ENCODE data around the gene CORO2A. TPM values are rescaled to one million over a fixed set of nuclear protein-coding genes. Genes with fewer than 3 reads are reported as not detected.
A peak's percentile ranks its signal among the peaks of the same experiment; 100 is the strongest.

Gene CORO2A
- total and polyA plus RNA-seq, 8 donors, result 2.8 to 26.7 (median 10.7) TPM

GRCh38 chr9:98144631-98145030 lies 47.8 kb downstream of the CORO2A start:
- Histone ChIP-seq H3K9me3 (no peaks in the 10 kb centered on the region), H3K4me1 (peaks cover 28 to 48% (median 40%) of the 10 kb centered on the region in 4 donors), H3K4me3 (no peak overlapping the region), H3K27me3 (no peaks in the 10 kb centered on the region), H3K36me3 (no peaks in the 10 kb centered on the region), H3K27ac (peak overlapping the region; percentile 77 to 93 (median 89))
- intact Hi-C loops (cut with DNase I; ENCODE audit: low total_unique reads), result no loop called here
- WGBS, 5 donors, result 65 to 94% (median 74%) methylated on average over 3 of the region's 3 CpGs
- no peak for DNase-seq
- no peak for TF ChIP-seq POLR2A (IDR thresholded peaks at IDR 0.05)
- TF ChIP-seq POLR2AphosphoS5 (IDR thresholded peaks at IDR 0.05), result no peak
- TF ChIP-seq, protein P1, sequence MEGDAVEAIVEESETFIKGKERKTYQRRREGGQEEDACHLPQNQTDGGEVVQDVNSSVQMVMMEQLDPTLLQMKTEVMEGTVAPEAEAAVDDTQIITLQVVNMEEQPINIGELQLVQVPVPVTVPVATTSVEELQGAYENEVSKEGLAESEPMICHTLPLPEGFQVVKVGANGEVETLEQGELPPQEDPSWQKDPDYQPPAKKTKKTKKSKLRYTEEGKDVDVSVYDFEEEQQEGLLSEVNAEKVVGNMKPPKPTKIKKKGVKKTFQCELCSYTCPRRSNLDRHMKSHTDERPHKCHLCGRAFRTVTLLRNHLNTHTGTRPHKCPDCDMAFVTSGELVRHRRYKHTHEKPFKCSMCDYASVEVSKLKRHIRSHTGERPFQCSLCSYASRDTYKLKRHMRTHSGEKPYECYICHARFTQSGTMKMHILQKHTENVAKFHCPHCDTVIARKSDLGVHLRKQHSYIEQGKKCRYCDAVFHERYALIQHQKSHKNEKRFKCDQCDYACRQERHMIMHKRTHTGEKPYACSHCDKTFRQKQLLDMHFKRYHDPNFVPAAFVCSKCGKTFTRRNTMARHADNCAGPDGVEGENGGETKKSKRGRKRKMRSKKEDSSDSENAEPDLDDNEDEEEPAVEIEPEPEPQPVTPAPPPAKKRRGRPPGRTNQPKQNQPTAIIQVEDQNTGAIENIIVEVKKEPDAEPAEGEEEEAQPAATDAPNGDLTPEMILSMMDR (IDR thresholded peaks at IDR 0.05), result no peak
- TF ChIP-seq EP300 (IDR thresholded peaks at IDR 0.05), result no peak

- 58 to 75% (median 59%) methylated on average over 4 of the region's 4 CpGs for WGBS, 5 donors
- peak in 1 of 2 donors; percentile 48 for DNase-seq
- no peak for TF ChIP-seq POLR2A (IDR thresholded peaks at IDR 0.05)
- TF ChIP-seq EP300 (IDR thresholded peaks at IDR 0.05), result no peak
- TF ChIP-seq, protein P1 (IDR thresholded peaks at IDR 0.05), result no peak
- Histone ChIP-seq H3K27me3 (no peaks in the 10 kb centered on the region), H3K9me3 (no peaks in the 10 kb centered on the region), H3K27ac (peak overlapping the region in 4 of 5 donors; percentile 77 to 92 (median 86)), H3K4me1 (peaks cover 28 to 48% (median 40%) of the 10 kb centered on the region in 4 donors), H3K4me3 (no peak overlapping the region), H3K36me3 (no peaks in the 10 kb centered on the region)
- intact Hi-C loops (cut with DNase I; ENCODE audit: low total_unique reads), result no loop called here
Measured at GRCh38 chr9:98144076-98144475, 48.4 kb downstream of the CORO2A start.

DNA sequence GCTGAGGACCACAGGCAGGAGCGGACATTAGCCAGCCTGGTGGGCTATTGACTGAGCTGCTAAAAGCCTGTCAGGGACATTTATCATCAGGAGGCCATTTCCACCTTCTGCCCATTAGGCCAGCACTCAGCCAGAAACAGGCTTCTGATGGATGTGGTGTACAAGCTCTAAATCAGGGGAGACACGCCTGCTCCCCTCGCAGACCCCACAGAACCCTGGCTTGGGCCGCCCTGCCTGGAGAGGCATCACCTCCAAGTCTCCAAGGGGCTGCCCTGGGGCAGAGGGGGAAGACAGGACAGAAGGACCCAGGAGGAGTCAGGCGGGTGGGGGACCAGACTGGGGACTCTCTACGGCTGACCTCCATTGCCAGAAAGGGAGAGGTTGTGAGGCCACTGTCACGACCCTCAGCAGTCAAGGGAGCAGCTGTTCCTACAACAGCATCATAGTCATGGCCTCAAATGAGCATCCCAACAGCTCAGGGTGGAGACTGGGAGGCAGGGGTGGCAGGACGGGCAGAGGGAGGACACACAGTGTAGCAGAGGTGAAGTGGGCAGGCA lies 49.4 kb downstream of the CORO2A start:
- TF ChIP-seq POLR2A (IDR thresholded peaks at IDR 0.05), result no peak
- TF ChIP-seq POLR2AphosphoS5 (IDR thresholded peaks at IDR 0.05), result no peak
- no peak for TF ChIP-seq EP300 (IDR thresholded peaks at IDR 0.05)
- TF ChIP-seq, protein P1 (IDR thresholded peaks at IDR 0.05), result no peak
- Histone ChIP-seq H3K27me3 (no peaks in the 10 kb centered on the region), H3K27ac (peak overlapping the region; percentile 53 to 92 (median 69)), H3K4me1 (peaks cover 28 to 48% (median 40%) of the 10 kb centered on the region in 4 donors), H3K36me3 (no peaks in the 10 kb centered on the region), H3K4me3 (no peak overlapping the region), H3K9me3 (no peaks in the 10 kb centered on the region)
- DNase-seq, result no peak
- intact Hi-C loops (cut with DNase I; ENCODE audit: low total_unique reads), result no loop called here
- 65 to 83% (median 77%) methylated on average over 7 to 8 of the region's 8 CpGs for WGBS, 5 donors

DNA sequence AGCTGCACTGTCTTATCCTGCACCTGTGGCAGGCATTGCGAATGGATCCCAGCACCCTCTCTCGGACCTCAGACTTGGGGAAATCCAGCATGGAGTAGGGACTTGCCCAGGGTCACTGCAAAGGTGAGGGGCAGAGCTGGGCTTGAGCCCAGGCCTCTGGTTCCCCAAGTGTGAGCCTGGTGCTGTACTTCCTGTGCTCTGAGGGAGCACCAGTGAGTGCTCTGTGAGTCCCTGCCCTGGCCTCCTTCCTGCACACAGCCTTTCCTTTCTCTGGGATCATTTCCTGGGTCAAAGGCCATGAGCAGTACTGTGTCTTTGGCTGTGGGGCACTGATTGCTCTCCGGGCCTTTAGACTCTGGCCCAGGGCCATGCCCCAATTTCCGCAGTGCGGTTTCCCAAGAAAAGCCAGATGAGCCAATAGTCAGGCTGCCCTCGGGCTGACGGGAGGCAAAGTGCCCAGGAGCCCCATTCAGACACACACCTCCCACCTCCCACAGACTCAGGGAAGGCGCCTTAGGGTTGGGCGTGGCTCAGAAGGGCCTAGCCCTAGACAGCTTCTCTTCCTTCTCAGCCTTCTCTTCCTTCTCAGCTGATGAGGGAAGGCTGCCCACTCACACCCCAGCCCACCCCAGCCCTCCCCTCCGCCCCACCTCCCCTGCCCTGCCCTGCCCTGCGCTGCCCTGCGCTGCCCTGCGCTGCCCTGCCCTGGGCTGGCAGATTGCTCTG lies 50.1 kb downstream of the CORO2A start:
- no peaks in the 10 kb centered on the region for H3K27me3 ChIP-seq
- 31 to 54% (median 45%) methylated on average over 11 to 13 of the region's 13 CpGs for WGBS, 5 donors
- peak overlapping the region; percentile 53 to 92 (median 69) for H3K27ac ChIP-seq
- DNase-seq, result peak; percentile 80 to 91
- intact Hi-C loops (cut with DNase I; ENCODE audit: low total_unique reads), result no loop called here
- TF ChIP-seq, protein P1 (IDR thresholded peaks at IDR 0.05), result no peak
- TF ChIP-seq EP300 (IDR thresholded peaks at IDR 0.05) (no peak), POLR2AphosphoS5 (IDR thresholded peaks at IDR 0.05) (peak in 2 of 3 donors; percentile 48 to 78), POLR2A (IDR thresholded peaks at IDR 0.05) (no peak)
- no peak overlapping the region for H3K4me3 ChIP-seq
- H3K36me3 ChIP-seq, result no peaks in the 10 kb centered on the region
- no peaks in the 10 kb centered on the region for H3K9me3 ChIP-seq
- peaks cover 28 to 48% (median 40%) of the 10 kb centered on the region in 4 donors for H3K4me1 ChIP-seq
